ENCODE measurements around the gene PRKN.

GRCh38 chr6:162630069-162630468, 97.5 kb downstream of the PRKN start:
- TF ChIP-seq CTCF (conservative IDR thresholded peaks at IDR 0.05) (no peak), EZH2 (IDR thresholded peaks at IDR 0.05; ENCODE audit: low read depth) (no peak)
